ENCODE data around the gene PRM1. TPM values are rescaled to one million over a fixed set of nuclear protein-coding genes. Genes with fewer than 3 reads are reported as not detected.

Gene PRM1
- total RNA-seq, 1 experiment from 2014 or later = not detected

DNA sequence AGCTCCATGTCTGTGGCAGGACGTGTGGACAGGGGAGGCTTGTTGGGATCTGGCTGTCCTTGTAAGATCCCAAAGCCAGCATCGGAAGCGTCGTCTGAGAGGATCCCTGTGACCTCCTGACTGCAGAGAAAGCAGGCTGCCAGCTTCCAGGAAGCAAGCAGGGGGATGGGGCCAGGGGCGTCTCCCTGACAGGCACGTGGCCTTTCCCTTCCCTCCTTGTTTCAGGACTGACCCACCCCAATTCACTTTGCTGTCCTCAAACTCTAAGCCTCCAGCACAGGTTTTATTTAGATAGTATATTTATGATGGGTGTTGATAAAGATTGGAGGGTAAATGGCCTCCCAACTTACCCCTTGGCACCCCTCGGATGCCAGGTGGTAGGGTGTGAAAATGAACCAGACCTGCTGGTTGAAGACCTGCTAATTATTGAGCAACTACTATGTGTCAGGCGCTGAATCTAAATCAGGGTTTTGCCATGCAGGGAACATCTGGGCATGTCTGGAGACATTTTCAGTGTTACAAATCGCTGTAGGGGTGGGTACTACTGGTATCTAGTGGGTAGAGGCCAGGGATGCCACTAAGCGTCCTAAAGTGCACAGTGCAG is 49.7 kb downstream of the PRM1 start:
- intact Hi-C loops (cut with micrococcal nuclease; ENCODE audit: unreplicated experiment) = no loop called here
- no TSS peak for BruUV-seq (replicated peaks)

More for the DNA sequence above, 49.7 kb downstream of the PRM1 start:
- TF ChIP-seq POLR2AphosphoS5 (IDR thresholded peaks at IDR 0.05; ENCODE audit: low read depth, low read length) = no peak
- no peak for TF ChIP-seq TCF7L2 (IDR thresholded peaks at IDR 0.05; ENCODE audit: low read depth, low read length)
- Histone ChIP-seq H3K4me3 (ENCODE audit: low read depth in 2 of 2, low read length in 2 of 2) (no peak overlapping the region), H3K9me3 (ENCODE audit: control insufficient read depth, insufficient read depth, low read depth, low read length) (no peaks in the 10 kb centered on the region), H3K36me3 (ENCODE audit: control insufficient read depth, insufficient read depth, low read length) (no peaks in the 10 kb centered on the region), H3K27ac (ENCODE audit: low read length) (no peak overlapping the region), H3K27me3 (ENCODE audit: control insufficient read depth, insufficient read depth, low read length) (no peaks in the 10 kb centered on the region), H3K4me1 (ENCODE audit: control insufficient read depth, insufficient read depth, low read length) (no peaks in the 10 kb centered on the region)
- ChIA-PET CTCF (no interaction called here), POLR2A (no interaction called here)
- no peak for DNase-seq (ENCODE audit: low read depth, low spot score)
- in situ Hi-C loops (cut with HindIII; ENCODE audit: low pct_unique_long_range_greater_than_20kb, low sequenced_read_pairs) = no loop called here
- no peak for ATAC-seq

Small RNAs within 50 kb of the gene (microRNA-seq; reads per million reads assigned to microRNA genes)
- gene MIR548H2 (ENCODE audit: unreplicated experiment) = not detected

Other genes starting within 250 kb of the PRM1 start
- 4.8 TPM for gene SOCS1, start 25.1 kb downstream of the PRM1 start, total RNA-seq (2021; ENCODE audit: unreplicated experiment)
- not detected for gene TNP2, start 12.0 kb downstream of the PRM1 start, total RNA-seq (2021; ENCODE audit: unreplicated experiment)
- not detected for gene PRM3, start 7.7 kb downstream of the PRM1 start, total RNA-seq (2021; ENCODE audit: unreplicated experiment)
- gene PRM2, start 4.8 kb downstream of the PRM1 start, total RNA-seq (2021; ENCODE audit: unreplicated experiment) = not detected
- gene RMI2, start 64.1 kb upstream of the PRM1 start, total RNA-seq (2021; ENCODE audit: unreplicated experiment) = 11.1 TPM

All from Panc1 (cell line).